HG03521 (cell line): ENCODE data around the gene IDUA.
"Not testable (repeated sequence)": the region's sequence is repeated elsewhere in the genome, so short reads cannot be mapped to it uniquely, and the experiment has no call there.

Experiments used
- ATAC-seq: cut with Tn5 transposase; IDR thresholded peaks from one replicate; pipeline ENCODE4 v1.9.1; 2021; ENCODE audit warnings: mild to moderate bottlenecking, moderate library complexity; ENCODE audit not compliant: unreplicated experiment

Gene IDUA

DNA sequence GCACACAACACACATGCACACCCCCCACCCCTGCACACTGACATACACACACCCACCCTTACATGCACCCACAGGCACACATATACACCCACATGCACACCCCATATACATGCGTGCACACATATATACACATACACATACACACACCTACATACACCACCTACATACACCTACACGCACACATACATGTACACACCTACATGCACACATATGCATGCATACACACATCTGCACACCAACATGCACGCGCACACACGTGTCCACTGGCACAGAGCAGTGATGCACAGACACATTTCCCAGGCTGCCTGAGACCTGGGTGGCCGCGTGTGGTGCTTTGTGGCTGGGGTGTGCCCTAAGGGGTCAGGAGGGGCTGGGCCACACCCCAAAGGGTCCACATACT, 56.3 kb downstream of the IDUA start:
- ATAC-seq, result no peak

DNA sequence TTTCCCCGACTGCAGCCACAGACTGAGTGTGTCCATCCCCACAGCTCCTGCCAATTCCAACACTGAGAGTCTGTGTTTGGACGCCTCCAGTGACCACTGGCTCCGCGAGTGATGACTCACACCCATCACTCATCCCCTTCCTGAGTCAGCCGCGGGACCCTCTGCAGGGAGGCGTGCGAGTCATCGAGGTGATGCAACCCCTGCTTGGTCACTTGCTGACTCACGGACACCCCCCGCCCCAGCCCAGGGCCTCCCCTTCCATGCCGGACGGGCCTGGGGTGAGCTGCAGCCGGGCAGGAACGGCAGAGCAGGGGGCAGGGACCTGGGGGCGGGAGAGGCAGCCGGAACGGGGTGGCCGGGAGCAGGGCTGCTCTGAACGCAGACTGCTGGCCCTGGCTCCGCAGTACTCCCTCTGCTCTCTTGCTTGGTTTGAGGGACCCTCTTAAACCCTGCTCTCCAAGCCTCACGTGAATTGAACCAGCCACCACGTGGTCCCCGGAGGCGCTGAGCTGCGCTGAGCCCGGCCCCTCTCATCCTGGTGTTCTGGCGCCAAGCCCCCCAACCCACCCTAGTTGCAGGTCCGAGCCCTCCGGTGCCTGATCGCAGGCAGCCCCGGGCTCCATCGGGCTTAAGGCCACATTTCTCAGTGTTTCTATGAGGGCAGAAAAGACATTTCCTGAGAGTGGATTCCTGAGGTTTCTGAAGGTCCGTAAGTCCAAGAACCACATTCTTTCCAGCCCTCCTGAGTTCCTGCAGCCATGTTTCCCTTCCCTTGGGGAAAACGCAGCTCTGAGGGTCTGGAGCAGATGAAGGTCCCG, 57.0 kb downstream of the IDUA start:
- ATAC-seq, result no peak

DNA sequence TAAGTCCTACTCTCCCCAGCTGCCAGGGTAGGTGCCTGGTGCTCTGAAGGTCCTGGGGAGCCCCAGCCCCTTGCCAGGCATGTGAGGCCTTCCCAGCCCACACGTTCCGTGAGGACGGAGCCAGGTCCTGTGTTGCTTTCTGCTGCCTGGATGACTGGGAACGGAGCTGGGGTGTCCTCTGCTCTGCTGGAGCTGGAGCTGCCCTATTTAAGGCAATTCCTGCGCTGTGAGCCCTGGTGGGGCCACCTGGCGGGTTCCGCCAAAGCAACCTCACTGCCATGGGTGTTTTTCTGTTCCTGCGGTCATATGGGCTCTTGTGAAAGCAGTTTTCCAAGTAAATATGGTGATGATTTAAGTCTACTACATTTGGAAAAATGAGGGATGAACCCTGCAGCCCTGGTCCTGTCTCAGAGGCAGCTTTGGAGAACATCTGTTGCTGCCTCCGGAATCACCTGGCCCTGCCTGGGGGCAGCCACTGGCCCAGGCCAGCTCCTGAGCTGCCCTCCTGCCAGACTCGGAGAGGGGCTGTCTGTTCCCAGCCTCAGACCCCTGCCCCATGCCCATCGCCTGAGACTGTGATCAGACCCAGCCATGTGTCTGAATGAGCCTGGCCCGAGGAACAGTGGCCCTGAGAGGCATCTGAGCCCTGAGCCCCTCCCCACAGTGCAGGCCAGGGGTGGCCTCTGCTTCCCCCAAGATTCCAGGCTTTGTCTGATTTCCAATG, 57.8 kb downstream of the IDUA start:
- ATAC-seq, result no peak

DNA sequence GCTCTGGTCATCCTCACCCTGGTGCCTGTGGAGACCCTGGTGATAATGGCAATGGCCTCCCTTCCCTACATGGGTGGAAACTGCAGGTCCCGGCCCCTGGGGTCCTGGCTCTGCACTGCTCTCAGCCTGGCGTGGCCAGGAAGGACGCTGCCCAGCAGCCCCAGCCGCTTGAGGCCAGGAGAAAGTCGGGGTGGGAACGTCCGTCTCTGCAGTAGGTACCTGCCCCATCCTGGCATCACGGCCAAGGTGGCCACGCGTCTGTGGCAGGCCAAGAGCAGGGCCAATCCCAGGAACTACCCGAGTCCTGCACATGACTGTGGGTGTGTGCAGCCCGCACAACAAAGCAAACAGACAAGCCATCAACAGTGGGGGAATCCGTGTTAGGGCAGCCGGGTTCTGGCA, 58.4 kb downstream of the IDUA start:
- no peak for ATAC-seq

DNA sequence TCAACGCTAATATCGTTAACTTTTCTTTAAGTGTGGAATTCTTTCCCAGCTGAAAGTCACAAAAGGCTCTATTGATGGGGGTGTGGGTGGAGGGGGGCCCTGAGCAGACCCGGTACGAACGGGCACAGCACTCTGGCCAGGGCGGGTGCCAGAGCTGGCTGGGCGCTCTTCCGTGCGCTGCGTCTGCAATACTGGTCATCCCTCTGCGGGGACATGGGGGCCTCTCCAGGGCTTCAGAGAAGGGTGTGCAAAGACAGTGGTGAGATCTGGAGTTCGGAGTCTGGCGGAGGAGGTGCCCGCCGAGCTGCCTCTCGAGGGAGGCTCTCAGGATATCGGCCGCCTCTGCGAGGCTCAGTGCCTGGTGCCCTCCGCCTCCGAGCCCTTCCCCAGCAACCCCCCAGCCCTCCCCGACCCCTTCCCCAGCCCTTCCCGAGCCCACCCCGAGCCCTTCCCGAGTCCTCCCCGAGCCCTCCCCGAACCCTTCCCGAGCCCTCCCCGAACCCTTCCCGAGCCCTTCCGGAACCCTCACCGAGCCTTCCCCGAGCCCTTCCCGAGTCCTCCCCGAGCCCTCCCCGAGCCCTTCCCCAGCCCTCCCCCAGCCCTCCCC, 58.9 kb downstream of the IDUA start:
- no peak for ATAC-seq

DNA sequence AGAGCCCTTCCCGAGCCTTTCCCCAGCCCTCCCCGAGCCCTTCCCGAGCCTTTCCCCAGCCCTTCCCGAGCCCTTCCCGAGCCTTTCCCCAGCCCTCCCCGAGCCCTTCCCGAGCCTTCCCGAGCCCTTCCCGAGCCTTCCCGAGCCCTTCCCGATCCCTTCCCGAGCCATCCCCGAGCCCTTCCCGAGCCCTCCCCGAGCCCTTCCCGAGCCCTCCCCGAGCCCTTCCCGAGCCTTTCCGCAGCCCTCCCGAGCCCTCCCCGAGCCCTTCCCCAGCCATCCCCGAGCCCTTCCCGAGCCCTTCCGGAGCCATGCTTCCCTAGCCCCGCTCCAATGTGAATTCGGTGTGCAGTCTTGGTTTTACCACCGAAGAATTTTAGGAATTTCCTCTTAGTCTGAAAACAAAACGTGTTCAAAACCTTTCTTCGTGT, 59.8 kb downstream of the IDUA start:
- ATAC-seq, result not testable (repeated sequence)

DNA sequence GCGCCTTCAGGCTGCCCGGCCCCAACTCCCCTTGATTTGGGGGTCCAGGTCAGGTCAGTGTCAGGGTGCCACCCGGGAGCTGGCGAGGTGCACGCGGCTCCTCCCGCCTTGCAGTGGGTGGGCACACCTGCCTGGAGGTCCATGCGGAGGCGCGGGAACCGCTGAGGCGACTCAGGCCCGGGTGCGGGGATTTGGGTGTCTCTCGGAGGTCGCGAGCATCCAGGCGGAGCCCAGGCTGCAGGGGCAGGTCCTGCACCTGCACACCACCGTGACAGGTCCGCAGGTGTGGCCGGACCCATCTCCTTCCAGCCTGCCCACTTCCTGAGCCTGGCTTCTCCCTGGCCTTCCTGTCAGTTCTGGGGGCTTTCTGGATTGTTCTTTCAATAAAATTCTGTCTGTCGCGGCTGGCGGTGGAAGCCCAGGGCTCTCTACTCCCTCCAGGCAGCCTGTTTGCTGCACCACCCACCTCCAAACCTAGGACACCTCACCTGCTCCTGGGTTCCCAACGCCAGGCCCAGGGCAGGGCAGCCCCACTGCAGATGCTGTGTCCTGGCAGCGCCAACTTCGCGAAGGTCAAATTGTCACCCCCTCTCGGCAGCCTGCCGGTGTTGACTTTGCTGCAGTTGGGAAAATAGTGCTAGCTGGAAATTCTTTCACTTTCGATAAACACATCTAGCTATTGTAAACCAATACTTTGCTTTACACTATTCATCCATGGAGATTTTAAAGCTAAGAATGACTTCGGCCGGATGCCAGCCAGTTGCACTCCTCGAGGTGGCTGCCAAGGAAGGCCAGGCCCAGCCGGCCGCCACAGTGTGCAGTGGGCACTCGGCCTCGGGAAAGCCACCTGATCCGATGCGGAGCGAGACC, 60.5 kb downstream of the IDUA start:
- no peak for ATAC-seq

DNA sequence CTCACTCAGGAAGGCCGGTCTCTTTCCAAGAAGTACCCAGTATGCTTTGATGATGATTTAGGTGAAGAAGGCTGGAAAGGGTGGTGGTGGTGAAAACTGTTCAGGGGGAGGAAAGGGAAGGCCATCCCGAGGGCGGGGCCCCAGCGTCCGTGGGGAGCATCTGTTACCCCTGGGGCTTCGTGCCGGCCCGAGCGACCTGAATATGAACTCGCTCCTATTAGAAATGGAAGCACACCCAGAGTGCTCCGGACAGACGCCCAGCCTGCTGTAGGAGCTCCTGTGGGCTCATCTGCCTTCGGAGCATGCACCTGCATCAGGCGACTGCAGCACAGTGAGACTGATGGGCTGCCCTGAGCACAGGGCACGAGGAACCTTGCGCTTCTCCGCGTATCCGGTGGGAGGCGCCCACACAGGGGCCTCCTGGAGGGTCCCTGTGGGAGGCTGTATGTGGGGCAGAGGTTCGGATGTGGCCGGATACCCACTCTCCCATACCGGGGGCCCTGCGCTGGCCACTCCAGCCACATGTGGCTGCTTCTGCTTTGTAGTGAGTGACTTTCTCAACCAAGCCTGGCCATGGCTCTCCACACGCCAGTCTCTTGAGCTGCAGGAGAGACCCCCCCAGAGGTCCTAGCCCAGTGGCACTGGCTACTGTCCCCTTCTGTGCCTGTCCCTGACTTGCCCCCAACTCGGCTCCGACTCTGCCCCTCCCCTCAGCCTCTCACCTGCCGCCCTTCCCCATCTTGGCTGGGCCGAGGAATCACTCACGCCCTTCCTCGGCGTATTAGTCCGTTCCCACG, 61.3 kb downstream of the IDUA start:
- no peak for ATAC-seq

DNA sequence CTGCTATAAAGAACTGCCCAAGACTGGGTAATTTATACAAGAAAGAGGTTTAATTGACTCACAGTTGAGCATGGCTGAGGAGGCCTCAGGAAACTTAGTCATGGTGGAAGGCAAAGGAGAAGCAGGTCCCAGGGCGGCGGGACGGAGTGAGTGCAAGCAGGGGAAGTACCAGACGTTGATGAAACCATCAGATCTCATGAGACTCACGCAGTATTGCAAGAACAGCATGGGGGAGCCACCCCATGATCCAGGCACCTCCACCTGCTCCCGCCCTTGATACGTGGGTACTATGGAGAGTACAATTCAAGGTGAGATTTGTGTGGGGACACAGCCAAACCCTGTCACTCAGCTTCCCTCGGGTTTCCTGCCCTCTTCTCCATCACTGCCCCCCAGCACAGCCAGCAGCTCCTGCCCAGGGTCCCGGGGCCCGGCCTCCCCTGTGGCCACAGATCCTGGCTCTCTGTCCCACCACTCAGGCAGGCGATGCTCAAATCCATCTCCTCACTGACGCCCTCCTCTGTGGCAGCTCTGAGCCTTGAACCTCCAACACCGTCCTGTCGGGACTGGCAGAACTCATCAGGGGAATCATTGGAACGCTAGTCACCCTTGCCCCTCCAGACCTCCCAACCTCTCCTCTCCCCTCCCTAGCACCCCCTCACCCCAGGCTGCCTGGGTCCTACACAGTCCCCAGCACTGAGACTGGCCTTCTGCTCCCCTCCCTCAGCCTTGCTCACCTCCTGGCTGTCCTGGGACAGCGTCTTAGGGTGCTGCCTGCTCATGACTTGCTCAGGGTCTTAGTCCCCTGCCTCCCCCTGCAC, 62.1 kb downstream of the IDUA start:
- no peak for ATAC-seq

DNA sequence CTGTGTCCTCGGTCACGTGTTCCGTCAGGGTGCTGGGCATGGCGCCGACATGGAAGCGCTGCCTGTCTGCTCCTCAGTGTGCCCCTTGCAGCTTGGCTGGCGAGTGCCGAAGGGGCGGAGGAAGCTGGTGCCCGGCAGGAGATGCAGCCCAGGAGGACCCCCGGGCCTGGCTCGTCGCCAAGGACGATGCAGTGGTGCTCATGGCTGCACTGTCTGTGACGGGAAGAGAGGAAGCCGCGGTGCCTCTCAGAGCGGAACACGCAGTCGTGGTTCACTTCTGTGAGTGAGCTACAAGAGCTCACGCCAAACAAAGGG, 62.7 kb downstream of the IDUA start:
- no peak for ATAC-seq

DNA sequence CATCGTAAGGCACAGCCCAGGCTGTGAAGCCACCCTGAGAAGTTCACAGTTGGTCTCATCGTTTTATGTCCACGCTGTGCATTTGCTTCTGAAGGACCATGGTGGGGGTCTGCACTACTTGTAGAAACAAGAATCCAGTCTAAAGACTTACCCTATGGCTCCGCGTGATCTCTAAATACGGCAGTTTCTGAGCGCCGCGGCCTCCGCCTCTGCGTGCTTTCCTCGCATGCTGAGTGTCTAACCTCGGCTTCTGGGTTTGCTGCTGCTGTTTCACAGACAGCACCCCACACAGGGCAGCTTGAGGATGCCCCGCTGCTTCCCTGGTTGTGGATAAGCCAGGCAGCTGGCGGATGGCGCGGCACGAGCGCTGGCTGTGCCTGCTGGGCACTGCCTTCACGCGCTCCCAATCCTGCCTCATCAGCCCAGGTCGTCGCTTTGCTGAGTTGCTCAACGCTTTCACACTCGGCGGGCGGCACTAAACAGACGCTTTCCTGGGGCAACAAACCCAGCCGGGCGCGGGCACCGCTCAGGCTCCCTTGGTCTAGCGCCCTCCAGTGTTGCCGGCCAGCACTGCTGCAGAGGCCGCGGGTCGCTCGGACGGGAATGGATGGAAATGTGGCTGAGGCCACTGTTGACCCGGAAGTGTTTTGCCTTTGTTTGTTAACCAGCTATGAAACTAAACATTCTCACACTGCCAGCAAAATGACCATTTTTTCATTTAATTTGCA, 63.8 kb downstream of the IDUA start:
- no peak for ATAC-seq

DNA sequence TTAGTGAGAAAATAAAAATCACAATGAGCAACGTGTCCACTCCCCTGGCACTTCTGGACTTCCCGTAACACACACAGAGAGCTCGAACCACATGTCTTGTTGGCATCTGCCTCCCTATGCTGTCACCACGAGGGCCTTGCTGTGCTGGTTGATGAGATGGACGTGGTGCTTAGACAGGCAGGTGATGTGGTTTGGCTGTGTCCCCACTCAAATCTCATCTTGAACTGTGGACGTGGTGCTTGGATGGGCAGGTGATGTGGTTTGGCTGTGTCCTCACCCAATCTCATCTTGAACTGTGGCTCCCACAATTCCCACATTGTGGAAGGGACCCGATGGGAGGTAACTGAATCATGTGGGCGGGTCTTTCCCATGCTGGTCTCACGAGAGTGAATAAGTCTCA, 64.6 kb downstream of the IDUA start:
- no peak for ATAC-seq

DNA sequence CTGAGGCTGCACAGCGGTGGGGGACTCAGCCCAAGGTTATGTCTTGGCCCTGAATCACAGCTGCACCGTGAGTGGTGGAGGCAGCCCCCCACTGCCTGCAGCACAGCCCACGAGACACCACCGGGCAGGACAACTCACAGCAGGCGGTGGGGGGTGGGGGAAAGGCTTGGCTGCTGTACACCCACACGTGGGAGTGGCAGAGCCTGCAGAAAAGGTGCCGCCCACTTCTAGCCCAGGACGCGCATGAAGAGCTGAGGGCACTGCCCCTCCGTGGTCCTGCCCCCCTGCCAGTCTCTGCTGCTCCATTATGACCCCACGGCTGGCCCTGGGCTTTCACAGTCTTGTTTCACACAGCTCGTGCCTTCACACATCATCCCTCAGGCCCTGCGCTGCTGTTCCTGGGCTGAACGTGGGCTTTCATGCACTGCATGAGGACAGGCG, 65.4 kb downstream of the IDUA start:
- no peak for ATAC-seq

DNA sequence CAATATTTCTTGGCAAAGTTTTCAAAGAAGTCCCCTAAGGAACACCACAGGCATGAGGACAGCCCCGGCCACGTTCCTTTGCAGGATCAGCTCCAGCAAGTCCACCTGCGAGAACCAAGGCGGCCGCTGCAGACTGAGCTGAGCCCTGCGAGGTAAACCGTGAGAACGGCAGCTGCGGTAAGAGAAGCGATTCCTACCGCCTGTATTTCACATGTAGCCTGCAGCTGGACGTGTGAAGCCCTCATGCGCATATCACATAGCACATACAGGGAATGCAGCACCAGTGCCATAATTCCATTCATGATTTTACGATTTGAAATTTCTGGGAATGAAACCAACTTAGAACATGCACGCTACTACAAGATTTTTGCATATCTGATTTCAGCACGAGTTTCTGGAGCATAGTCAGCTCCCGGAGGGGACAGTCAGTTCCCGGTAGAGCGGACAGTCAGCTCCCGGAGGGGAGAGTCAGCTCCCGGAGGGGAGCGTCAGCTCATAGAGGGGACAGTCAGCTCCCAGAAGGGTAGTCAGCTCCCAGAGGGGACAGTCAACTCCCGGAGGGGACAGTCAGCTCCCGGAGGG, 66.3 kb downstream of the IDUA start:
- no peak for ATAC-seq

DNA sequence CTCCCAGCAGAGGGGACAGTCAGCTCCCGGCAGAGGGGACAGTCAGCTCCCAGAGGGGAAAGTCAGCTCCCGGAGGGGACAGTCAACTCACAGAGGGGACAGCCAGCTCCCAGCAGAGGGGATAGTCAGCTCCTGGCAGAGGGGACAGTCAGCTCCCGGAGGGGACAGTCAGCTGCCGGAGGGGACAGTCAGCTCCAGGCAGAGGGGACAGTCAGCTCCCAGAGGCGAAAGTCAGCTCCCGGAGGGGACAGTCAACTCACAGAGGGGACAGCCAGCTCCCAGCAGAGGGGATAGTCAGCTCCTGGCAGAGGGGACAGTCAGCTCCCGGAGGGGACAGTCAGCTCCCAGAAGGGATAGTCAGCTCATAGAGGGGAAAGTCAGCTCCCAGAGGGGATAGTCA, 67.0 kb downstream of the IDUA start:
- not testable (repeated sequence) for ATAC-seq
